Parathyroid adenoma (tissue), 2 donors: ENCODE results near the gene PREX1.
A peak's percentile ranks its signal among the peaks of the same experiment; 100 is the strongest.
"Not testable (repeated sequence)": the region's sequence is repeated elsewhere in the genome, so short reads cannot be mapped to it uniquely, and the experiment has no call there.

Experiments used
- H2AFZ ChIP-seq: fragments of 300-600 bp; sonication (generic); one replicate; pipeline ENCODE4 v1.7.0; 2017; ENCODE audit warnings: antibody characterized with exemption, mild to moderate bottlenecking
- H3K27ac ChIP-seq: fragments of 300-600 bp; sonication (generic); one replicate; pipeline ENCODE4 v1.7.0; 2017
- H3K27me3 ChIP-seq: fragments of 300-600 bp; sonication (generic); one replicate; pipeline ENCODE4 v1.7.0; 2017; ENCODE audit warnings: low read length; ENCODE audit not compliant: control insufficient read depth, insufficient read depth
- H3K36me3 ChIP-seq: fragments of 300-600 bp; sonication (generic); one replicate; pipeline ENCODE4 v1.7.0; 2017; ENCODE audit warnings: low read length; ENCODE audit not compliant: control insufficient read depth, insufficient read depth
- H3K4me1 ChIP-seq: fragments of 300-600 bp; sonication (generic); one replicate; pipeline ENCODE4 v1.7.0; 2017; ENCODE audit warnings: control low read depth
- H3K4me2 ChIP-seq: fragments of 300-600 bp; sonication (generic); one replicate; pipeline ENCODE4 v1.7.0; 2017; ENCODE audit warnings: low read length
- H3K4me3 ChIP-seq: fragments of 300-600 bp; sonication (generic); one replicate; pipeline ENCODE4 v1.7.0; 2017; ENCODE audit warnings: low read depth, low read length
- H3K79me2 ChIP-seq: fragments of 300-600 bp; sonication (generic); one replicate; pipeline ENCODE4 v1.7.0; 2017; ENCODE audit warnings: control low read depth
- H3K9ac ChIP-seq: fragments of 300-600 bp; sonication (generic); one replicate; pipeline ENCODE4 v1.7.0; 2017; ENCODE audit warnings: mild to moderate bottlenecking
- H3K9me3 ChIP-seq: fragments of 300-600 bp; sonication (generic); one replicate; pipeline ENCODE4 v1.7.0; 2017; ENCODE audit warnings: low read length; ENCODE audit not compliant: control insufficient read depth
- TF ChIP-seq, protein P1 (sequence below): fragments of 300-600 bp; sonication (generic); IDR thresholded peaks from one replicate; pipeline ENCODE4 v1.7.0; 2017; ENCODE audit warnings: antibody characterized with exemption, mild to moderate bottlenecking
- donor health status: primary hyperparathyroidism.

Gene PREX1

DNA sequence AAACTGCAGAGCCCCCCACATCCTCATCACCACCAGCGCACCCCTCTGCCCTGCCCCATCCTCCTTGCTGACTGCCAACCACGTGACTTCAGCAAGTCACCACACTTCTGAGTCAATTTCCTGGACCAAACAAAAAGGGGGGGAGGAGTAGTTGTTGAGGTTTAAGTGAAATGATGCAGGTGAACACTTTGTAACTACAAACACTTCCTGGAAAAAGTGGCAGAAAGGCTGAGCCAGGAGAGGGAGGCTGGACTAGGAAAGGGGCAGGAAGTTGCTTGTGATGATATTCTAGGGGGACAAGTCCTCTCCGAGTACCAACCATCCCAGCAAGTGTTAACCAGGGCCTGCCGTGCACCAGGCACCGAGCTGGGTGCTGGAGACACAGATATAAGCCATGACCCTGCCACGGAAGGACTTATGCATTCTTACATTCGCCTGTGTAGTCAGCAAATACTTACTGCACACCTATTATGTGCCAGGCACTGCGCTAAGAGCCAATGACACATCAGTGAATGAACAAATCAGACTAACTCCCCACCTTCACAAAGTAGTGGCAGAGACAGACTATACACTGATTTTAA, 67.3 kb downstream of the PREX1 start:
- no peaks in the 10 kb centered on the region for H3K36me3 ChIP-seq
- no peaks in the 10 kb centered on the region for H3K9me3 ChIP-seq
- TF ChIP-seq, protein P1, sequence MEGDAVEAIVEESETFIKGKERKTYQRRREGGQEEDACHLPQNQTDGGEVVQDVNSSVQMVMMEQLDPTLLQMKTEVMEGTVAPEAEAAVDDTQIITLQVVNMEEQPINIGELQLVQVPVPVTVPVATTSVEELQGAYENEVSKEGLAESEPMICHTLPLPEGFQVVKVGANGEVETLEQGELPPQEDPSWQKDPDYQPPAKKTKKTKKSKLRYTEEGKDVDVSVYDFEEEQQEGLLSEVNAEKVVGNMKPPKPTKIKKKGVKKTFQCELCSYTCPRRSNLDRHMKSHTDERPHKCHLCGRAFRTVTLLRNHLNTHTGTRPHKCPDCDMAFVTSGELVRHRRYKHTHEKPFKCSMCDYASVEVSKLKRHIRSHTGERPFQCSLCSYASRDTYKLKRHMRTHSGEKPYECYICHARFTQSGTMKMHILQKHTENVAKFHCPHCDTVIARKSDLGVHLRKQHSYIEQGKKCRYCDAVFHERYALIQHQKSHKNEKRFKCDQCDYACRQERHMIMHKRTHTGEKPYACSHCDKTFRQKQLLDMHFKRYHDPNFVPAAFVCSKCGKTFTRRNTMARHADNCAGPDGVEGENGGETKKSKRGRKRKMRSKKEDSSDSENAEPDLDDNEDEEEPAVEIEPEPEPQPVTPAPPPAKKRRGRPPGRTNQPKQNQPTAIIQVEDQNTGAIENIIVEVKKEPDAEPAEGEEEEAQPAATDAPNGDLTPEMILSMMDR, result no peak
- H3K27me3 ChIP-seq, result no peaks in the 10 kb centered on the region
- no peaks in the 10 kb centered on the region for H3K79me2 ChIP-seq
- H2AFZ ChIP-seq, result no peak overlapping the region
- H3K9ac ChIP-seq, result no peak overlapping the region
- no peak overlapping the region for H3K4me3 ChIP-seq
- no peak overlapping the region for H3K4me2 ChIP-seq
- H3K4me1 ChIP-seq, result no peaks in the 10 kb centered on the region
- H3K27ac ChIP-seq, result peak overlapping the region; percentile 68

DNA sequence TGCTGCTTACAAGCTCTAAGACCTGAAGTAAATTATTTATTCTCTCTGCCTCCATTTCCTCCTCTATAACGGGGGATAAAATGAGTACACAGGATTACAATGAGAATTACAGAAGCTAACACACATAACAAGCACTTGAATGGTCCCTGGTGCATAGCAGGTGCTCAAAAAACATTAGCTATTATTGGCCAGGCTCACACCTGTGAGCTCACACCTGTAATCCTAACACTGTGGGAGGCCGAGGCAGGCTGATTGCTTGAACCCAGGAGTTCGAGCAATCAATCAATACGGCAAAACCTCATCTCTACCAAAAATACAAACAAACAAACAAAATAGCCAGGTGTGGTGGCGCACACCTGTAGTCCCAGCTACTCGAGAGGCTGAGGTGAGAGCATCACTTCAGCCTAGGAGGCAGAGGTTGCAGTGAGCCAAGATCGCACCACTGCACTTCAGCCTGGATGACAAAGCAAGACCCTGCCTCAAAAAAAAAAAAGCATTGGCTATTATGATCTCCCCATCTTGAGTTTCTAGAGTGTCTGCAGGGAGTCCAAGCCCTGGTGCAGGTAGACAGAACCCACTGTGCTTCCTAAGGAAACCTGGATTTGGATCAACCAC, 68.1 kb downstream of the PREX1 start:
- H3K4me2 ChIP-seq, result no peak overlapping the region
- no peak overlapping the region for H3K9ac ChIP-seq
- no peaks in the 10 kb centered on the region for H3K79me2 ChIP-seq
- no peak overlapping the region for H3K27ac ChIP-seq
- no peaks in the 10 kb centered on the region for H3K36me3 ChIP-seq
- TF ChIP-seq, protein P1, result no peak
- H2AFZ ChIP-seq, result no peak overlapping the region
- no peaks in the 10 kb centered on the region for H3K9me3 ChIP-seq
- no peak overlapping the region for H3K4me3 ChIP-seq
- H3K27me3 ChIP-seq, result no peaks in the 10 kb centered on the region
- H3K4me1 ChIP-seq, result no peaks in the 10 kb centered on the region

DNA sequence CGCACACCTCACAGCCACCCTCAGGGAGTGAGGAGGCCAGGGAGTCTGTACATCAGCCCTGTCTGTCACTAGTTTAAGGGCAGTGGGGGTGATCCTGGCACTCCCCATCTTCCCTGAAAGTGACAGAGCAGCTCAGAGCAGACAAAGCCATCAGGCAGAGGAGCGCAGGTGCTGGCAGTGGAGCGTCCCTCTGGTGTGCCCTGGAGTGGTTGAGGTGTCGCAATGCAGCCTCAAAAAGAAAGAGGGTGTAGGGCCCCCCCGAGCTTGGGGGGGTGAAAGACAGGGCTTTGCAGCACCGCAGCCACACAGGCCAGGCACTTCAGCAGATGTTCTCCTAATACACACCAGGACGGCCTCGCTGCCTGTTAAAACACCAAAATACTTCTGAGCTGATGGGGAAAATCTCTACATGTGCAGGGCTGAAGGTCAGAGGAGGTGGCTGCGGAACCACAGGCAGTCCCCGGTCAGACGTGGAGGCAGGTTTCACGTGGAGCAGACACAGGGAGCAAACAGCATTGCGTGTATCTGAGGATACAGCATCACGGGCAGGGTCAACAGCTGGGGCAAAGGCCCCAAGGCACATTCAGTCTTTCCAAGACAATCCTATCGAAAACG, 69.5 kb downstream of the PREX1 start:
- TF ChIP-seq, protein P1, result no peak
- no peak overlapping the region for H3K4me2 ChIP-seq
- H3K9ac ChIP-seq, result no peak overlapping the region
- no peak overlapping the region for H3K4me3 ChIP-seq
- H3K9me3 ChIP-seq, result no peaks in the 10 kb centered on the region
- H3K27ac ChIP-seq, result no peak overlapping the region
- H2AFZ ChIP-seq, result no peak overlapping the region
- H3K36me3 ChIP-seq, result no peaks in the 10 kb centered on the region
- H3K79me2 ChIP-seq, result no peaks in the 10 kb centered on the region
- H3K27me3 ChIP-seq, result no peaks in the 10 kb centered on the region
- H3K4me1 ChIP-seq, result no peaks in the 10 kb centered on the region

DNA sequence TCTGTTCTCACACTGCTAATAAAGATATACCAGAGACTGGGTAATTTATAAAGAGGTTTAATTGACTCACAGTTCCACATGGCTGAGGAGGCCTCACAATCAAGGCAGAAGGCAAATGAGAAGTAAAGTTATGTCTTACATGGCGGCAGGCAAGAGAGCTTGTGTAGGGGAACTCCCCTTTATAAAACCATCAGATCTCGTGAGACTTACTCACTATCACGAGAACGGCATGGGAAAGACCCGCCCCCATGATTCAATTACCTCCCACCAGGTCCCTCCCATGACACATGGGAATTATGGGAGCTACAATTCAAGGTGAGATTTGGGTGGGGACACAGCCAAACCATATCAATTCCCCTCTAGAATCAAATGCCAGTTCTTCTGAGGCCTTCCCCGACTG, 71.0 kb downstream of the PREX1 start:
- not testable (repeated sequence) for H2AFZ ChIP-seq, H3K4me3 ChIP-seq, H3K4me2 ChIP-seq, H3K27ac ChIP-seq, H3K9ac ChIP-seq, H3K9me3 ChIP-seq, H3K27me3 ChIP-seq, H3K79me2 ChIP-seq, H3K4me1 ChIP-seq, H3K36me3 ChIP-seq

DNA sequence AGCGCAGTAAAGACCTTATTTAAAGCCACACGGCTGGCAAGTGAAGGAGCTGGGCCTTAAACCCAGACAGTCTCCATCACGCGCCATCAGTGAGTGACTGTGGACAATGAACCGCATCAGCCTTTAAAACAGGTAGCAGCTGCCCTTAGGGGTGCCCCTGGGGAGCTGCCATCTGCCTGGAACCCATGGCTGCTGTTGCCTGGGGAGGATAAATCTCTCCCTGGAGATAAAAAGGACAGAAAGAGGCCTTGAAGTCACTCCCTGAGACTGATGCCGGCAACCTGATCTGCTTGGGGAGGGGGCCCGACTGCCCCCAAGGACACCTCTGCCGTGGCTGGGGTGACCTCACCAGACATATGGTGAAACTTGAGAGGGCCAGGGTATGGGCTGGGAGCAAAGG, 73.5 kb downstream of the PREX1 start:
- Histone ChIP-seq H3K9me3 (no peaks in the 10 kb centered on the region), H3K4me3 (no peak overlapping the region), H2AFZ (no peak overlapping the region), H3K4me2 (no peak overlapping the region), H3K27me3 (no peaks in the 10 kb centered on the region), H3K4me1 (peaks cover 2% of the 10 kb centered on the region), H3K79me2 (no peaks in the 10 kb centered on the region), H3K9ac (no peak overlapping the region), H3K36me3 (no peaks in the 10 kb centered on the region), H3K27ac (no peak overlapping the region)
- TF ChIP-seq, protein P1, result no peak
